ENCODE results near the gene GK.
"Not testable (repeated sequence)": the region's sequence is repeated elsewhere in the genome, so short reads cannot be mapped to it uniquely, and the experiment has no call there.

GK gene

GRCh38 chrX:30654989-30655607 is 1.9 kb downstream of the GK start:
- no peak for DNase-seq

GRCh38 chrX:30655991-30656390 is 2.8 kb downstream of the GK start:
- DNase-seq: no peak

- peak; percentile 34 for DNase-seq
Measured at GRCh38 chrX:30657196-30658161, 4.3 kb downstream of the GK start.

- no peak for DNase-seq
Measured at GRCh38 chrX:30659421-30659820, 6.2 kb downstream of the GK start.

GRCh38 chrX:30661228-30661627 is 8.0 kb downstream of the GK start:
- DNase-seq: no peak

- peak; percentile 47 for DNase-seq
Measured at GRCh38 chrX:30663322-30663721, 10.1 kb downstream of the GK start.

- DNase-seq: no peak
Measured at GRCh38 chrX:30665471-30665870, 12.2 kb downstream of the GK start.

- DNase-seq: no peak
Measured at GRCh38 chrX:30666094-30666493, 12.9 kb downstream of the GK start.

GRCh38 chrX:30668581-30668980 is 15.4 kb downstream of the GK start:
- no peak for DNase-seq

GRCh38 chrX:30671189-30671588 is 18.0 kb downstream of the GK start:
- not testable (repeated sequence) for DNase-seq

GRCh38 chrX:30673127-30673796 is 20.0 kb downstream of the GK start:
- no peak for DNase-seq

GRCh38 chrX:30673884-30674598 is 20.8 kb downstream of the GK start:
- no peak for DNase-seq

- no peak for DNase-seq
Measured at GRCh38 chrX:30674799-30675198, 21.6 kb downstream of the GK start.

- no peak for DNase-seq
Measured at GRCh38 chrX:30679369-30679768, 26.1 kb downstream of the GK start.

GRCh38 chrX:30680618-30681017 is 27.4 kb downstream of the GK start:
- no peak for DNase-seq

- peak; percentile 1 for DNase-seq
Measured at GRCh38 chrX:30688641-30689040, 35.4 kb downstream of the GK start.

- no peak for DNase-seq
Measured at GRCh38 chrX:30689116-30689515, 35.9 kb downstream of the GK start.

- DNase-seq: peak; percentile 74
Measured at GRCh38 chrX:30690330-30690729, 37.1 kb downstream of the GK start.

GRCh38 chrX:30693999-30694650 is 40.9 kb downstream of the GK start:
- DNase-seq: peak; percentile 8

- no peak for DNase-seq
Measured at GRCh38 chrX:30702736-30703135, 49.5 kb downstream of the GK start.

GRCh38 chrX:30706216-30706775 is 53.1 kb downstream of the GK start:
- DNase-seq: no peak

GRCh38 chrX:30712214-30712613 is 59.0 kb downstream of the GK start:
- no peak for DNase-seq
